Right renal pelvis (tissue), 4 donors: Measurements from ENCODE around the gene ASXL1. TPM values are rescaled to one million over a fixed set of nuclear protein-coding genes. Genes with fewer than 3 reads are reported as not detected.
"Not testable (repeated sequence)": the region's sequence is repeated elsewhere in the genome, so short reads cannot be mapped to it uniquely, and the experiment has no call there.

Source experiments
- DNase-seq, 4 donors: peaks; one replicate each; pipeline ENCODE4 v3.0.0-alpha.2; 2013; ENCODE audit warnings: low read depth in 4 of 4, low spot score in 3 of 4, missing footprints in 1 of 4
- polyA plus RNA-seq, 4 donors: library from polyadenylated mRNA; unstranded; fragments of 120-200 nt; gene quantifications; one replicate each; pipeline ENCODE4 v1.2.1, GENCODE V29; 2013; ENCODE audit not compliant: insufficient read length in 4 of 4

Gene ASXL1
- polyA plus RNA-seq, 4 donors: 56.0 to 67.9 (median 64.0) TPM

GRCh38 chr20:32462900-32463641 lies 104.9 kb downstream of the ASXL1 start:
- DNase-seq: no peak

- DNase-seq: no peak
These were observed 105.7 kb downstream of the ASXL1 start for GRCh38 chr20:32463642-32464400.

GRCh38 chr20:32464401-32465091 lies 106.4 kb downstream of the ASXL1 start:
- no peak for DNase-seq

GRCh38 chr20:32465092-32465900 lies 107.2 kb downstream of the ASXL1 start:
- no peak for DNase-seq

- DNase-seq: not testable (repeated sequence)
These were observed 108.0 kb downstream of the ASXL1 start for GRCh38 chr20:32465901-32466675.

- DNase-seq: no peak
These were observed 108.8 kb downstream of the ASXL1 start for GRCh38 chr20:32466739-32467505.

GRCh38 chr20:32467506-32468312 lies 109.6 kb downstream of the ASXL1 start:
- DNase-seq: no peak

GRCh38 chr20:32468313-32468640 lies 110.1 kb downstream of the ASXL1 start:
- no peak for DNase-seq

GRCh38 chr20:32468860-32469259 lies 110.7 kb downstream of the ASXL1 start:
- DNase-seq: no peak

- no peak for DNase-seq
These were observed 112.1 kb downstream of the ASXL1 start for GRCh38 chr20:32470025-32470861.

GRCh38 chr20:32470940-32471339 lies 112.8 kb downstream of the ASXL1 start:
- no peak for DNase-seq

GRCh38 chr20:32472581-32473207 lies 114.6 kb downstream of the ASXL1 start:
- DNase-seq: no peak

- DNase-seq: no peak
These were observed 115.3 kb downstream of the ASXL1 start for GRCh38 chr20:32473231-32474008.

GRCh38 chr20:32474009-32474716 lies 116.0 kb downstream of the ASXL1 start:
- no peak for DNase-seq

GRCh38 chr20:32474717-32474966 lies 116.5 kb downstream of the ASXL1 start:
- no peak for DNase-seq
